ENCODE results near the gene MEF2C.

- no peak for TF ChIP-seq CTCF (optimal IDR thresholded peaks at IDR 0.05 in 1 of 3, IDR thresholded peaks at IDR 0.05 in 1 of 3, conservative IDR thresholded peaks at IDR 0.05 in 1 of 3; ENCODE audit: extremely low read depth in 1 of 3, insufficient read depth in 2 of 3, low read length in 3 of 3)
- TF ChIP-seq EZH2 (IDR thresholded peaks at IDR 0.05; ENCODE audit: low read length): no peak
Measured at GRCh38 chr5:88748666-88749065, 134.3 kb downstream of the MEF2C start.

All from keratinocyte (primary cell).